ENCODE measurements around the gene CES2. TPM values are rescaled to one million over a fixed set of nuclear protein-coding genes. Genes with fewer than 3 reads are reported as not detected.

The CES2 gene
- total and polyA plus RNA-seq, 4 donors = 22.9 to 50.2 (median 41.8) TPM

- 77% methylated on average over 7 of the region's 7 CpGs for WGBS (ENCODE audit: insufficient coverage)
- H3K27ac ChIP-seq (ENCODE audit: low read depth, low read length) = no peak overlapping the region
Observed at GRCh38 chr16:66906916-66907836, 28.1 kb upstream of the CES2 start.

DNA sequence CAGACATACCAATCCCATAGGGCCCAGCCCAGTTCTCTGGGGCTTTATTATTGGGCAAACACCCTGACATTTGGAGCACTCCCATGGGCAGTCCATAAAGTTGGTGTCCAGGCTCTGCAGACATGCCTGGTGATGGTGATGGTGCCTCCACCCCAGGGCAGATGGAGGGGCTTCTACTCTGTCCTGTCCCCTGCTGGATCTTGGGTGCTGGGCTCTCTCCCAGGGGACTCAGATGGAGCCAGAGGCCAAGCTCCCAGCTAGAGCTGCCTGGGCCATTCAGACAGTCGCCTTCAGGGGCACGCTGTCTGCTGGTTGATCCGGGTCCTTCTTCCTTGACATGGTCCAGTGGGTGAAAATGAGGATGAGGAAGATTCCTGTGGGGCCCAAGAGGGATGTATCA, 27.2 kb upstream of the CES2 start:
- WGBS (ENCODE audit: insufficient coverage) = 84% methylated on average over 3 of the region's 3 CpGs
- Histone ChIP-seq H3K27me3 (ENCODE audit: control insufficient read depth, insufficient read depth, low read length) (no peaks in the 10 kb centered on the region), H3K4me3 (ENCODE audit: low read depth, low read length) (no peak overlapping the region), H3K27ac (ENCODE audit: low read depth, low read length) (no peak overlapping the region), H3K9me3 (ENCODE audit: control insufficient read depth, insufficient read depth, low read length) (no peaks in the 10 kb centered on the region), H3K4me1 (ENCODE audit: control insufficient read depth, insufficient read depth, low read length) (peaks cover 17% of the 10 kb centered on the region), H3K36me3 (ENCODE audit: control insufficient read depth, insufficient read depth, low read length) (no peaks in the 10 kb centered on the region)
- no peak for DNase-seq (ENCODE audit: low read depth in 4 of 6, low spot score in 6 of 6)

More at GRCh38 chr16:66906916-66907836, 28.1 kb upstream of the CES2 start:
- no peak for DNase-seq (ENCODE audit: low read depth in 4 of 6, low spot score in 6 of 6)
- Histone ChIP-seq H3K4me1 (ENCODE audit: control insufficient read depth, insufficient read depth, low read length) (peaks cover 17% of the 10 kb centered on the region), H3K9me3 (ENCODE audit: control insufficient read depth, insufficient read depth, low read length) (no peaks in the 10 kb centered on the region), H3K36me3 (ENCODE audit: control insufficient read depth, insufficient read depth, low read length) (no peaks in the 10 kb centered on the region), H3K27me3 (ENCODE audit: control insufficient read depth, insufficient read depth, low read length) (no peaks in the 10 kb centered on the region), H3K4me3 (ENCODE audit: low read depth, low read length) (no peak overlapping the region)

GRCh38 chr16:66908762-66909559, 26.4 kb upstream of the CES2 start:
- peaks cover 17% of the 10 kb centered on the region for H3K4me1 ChIP-seq (ENCODE audit: control insufficient read depth, insufficient read depth, low read length)
- no peaks in the 10 kb centered on the region for H3K36me3 ChIP-seq (ENCODE audit: control insufficient read depth, insufficient read depth, low read length)
- H3K4me3 ChIP-seq (ENCODE audit: low read depth, low read length) = no peak overlapping the region
- no peaks in the 10 kb centered on the region for H3K9me3 ChIP-seq (ENCODE audit: control insufficient read depth, insufficient read depth, low read length)
- H3K27ac ChIP-seq (ENCODE audit: low read depth, low read length) = no peak overlapping the region
- 92% methylated on average over 11 of the region's 14 CpGs for WGBS (ENCODE audit: insufficient coverage)
- no peaks in the 10 kb centered on the region for H3K27me3 ChIP-seq (ENCODE audit: control insufficient read depth, insufficient read depth, low read length)
- DNase-seq (ENCODE audit: low read depth in 4 of 6, low spot score in 6 of 6) = no peak

- no peak overlapping the region for H3K4me3 ChIP-seq (ENCODE audit: low read depth, low read length)
- DNase-seq (ENCODE audit: low read depth in 4 of 6, low spot score in 6 of 6) = no peak
- no peaks in the 10 kb centered on the region for H3K27me3 ChIP-seq (ENCODE audit: control insufficient read depth, insufficient read depth, low read length)
- WGBS (ENCODE audit: insufficient coverage) = 84% methylated on average over 13 of the region's 14 CpGs
- no peak overlapping the region for H3K27ac ChIP-seq (ENCODE audit: low read depth, low read length)
- peaks cover 3% of the 10 kb centered on the region for H3K4me1 ChIP-seq (ENCODE audit: control insufficient read depth, insufficient read depth, low read length)
- H3K36me3 ChIP-seq (ENCODE audit: control insufficient read depth, insufficient read depth, low read length) = no peaks in the 10 kb centered on the region
- no peaks in the 10 kb centered on the region for H3K9me3 ChIP-seq (ENCODE audit: control insufficient read depth, insufficient read depth, low read length)
Observed at GRCh38 chr16:66910175-66910940, 25.0 kb upstream of the CES2 start.

GRCh38 chr16:66911112-66911511, 24.2 kb upstream of the CES2 start:
- WGBS (ENCODE audit: insufficient coverage) = 81% methylated on average over 5 of the region's 5 CpGs
- Histone ChIP-seq H3K36me3 (ENCODE audit: control insufficient read depth, insufficient read depth, low read length) (no peaks in the 10 kb centered on the region), H3K9me3 (ENCODE audit: control insufficient read depth, insufficient read depth, low read length) (no peaks in the 10 kb centered on the region), H3K27ac (ENCODE audit: low read depth, low read length) (no peak overlapping the region), H3K4me3 (ENCODE audit: low read depth, low read length) (no peak overlapping the region), H3K27me3 (ENCODE audit: control insufficient read depth, insufficient read depth, low read length) (no peaks in the 10 kb centered on the region), H3K4me1 (ENCODE audit: control insufficient read depth, insufficient read depth, low read length) (no peaks in the 10 kb centered on the region)
- DNase-seq (ENCODE audit: low read depth in 4 of 6, low spot score in 6 of 6) = no peak

GRCh38 chr16:66911801-66912200, 23.5 kb upstream of the CES2 start:
- no peaks in the 10 kb centered on the region for H3K4me1 ChIP-seq (ENCODE audit: control insufficient read depth, insufficient read depth, low read length)
- H3K9me3 ChIP-seq (ENCODE audit: control insufficient read depth, insufficient read depth, low read length) = no peaks in the 10 kb centered on the region
- WGBS (ENCODE audit: insufficient coverage) = 92% methylated on average over 8 of the region's 8 CpGs
- no peak overlapping the region for H3K27ac ChIP-seq (ENCODE audit: low read depth, low read length)
- H3K4me3 ChIP-seq (ENCODE audit: low read depth, low read length) = no peak overlapping the region
- H3K36me3 ChIP-seq (ENCODE audit: control insufficient read depth, insufficient read depth, low read length) = no peaks in the 10 kb centered on the region
- no peaks in the 10 kb centered on the region for H3K27me3 ChIP-seq (ENCODE audit: control insufficient read depth, insufficient read depth, low read length)
- DNase-seq (ENCODE audit: low read depth in 4 of 6, low spot score in 6 of 6) = no peak

GRCh38 chr16:66913081-66913480, 22.2 kb upstream of the CES2 start:
- 18% methylated on average over 6 of the region's 10 CpGs for WGBS (ENCODE audit: insufficient coverage)
- Histone ChIP-seq H3K27ac (ENCODE audit: low read depth, low read length) (no peak overlapping the region), H3K4me3 (ENCODE audit: low read depth, low read length) (no peak overlapping the region), H3K36me3 (ENCODE audit: control insufficient read depth, insufficient read depth, low read length) (no peaks in the 10 kb centered on the region), H3K9me3 (ENCODE audit: control insufficient read depth, insufficient read depth, low read length) (no peaks in the 10 kb centered on the region), H3K4me1 (ENCODE audit: control insufficient read depth, insufficient read depth, low read length) (no peaks in the 10 kb centered on the region), H3K27me3 (ENCODE audit: control insufficient read depth, insufficient read depth, low read length) (peaks cover 3% of the 10 kb centered on the region)
- DNase-seq (ENCODE audit: low read depth in 4 of 6, low spot score in 6 of 6) = no peak

- no peaks in the 10 kb centered on the region for H3K36me3 ChIP-seq (ENCODE audit: control insufficient read depth, insufficient read depth, low read length)
- H3K27ac ChIP-seq (ENCODE audit: low read depth, low read length) = no peak overlapping the region
- no peak overlapping the region for H3K4me3 ChIP-seq (ENCODE audit: low read depth, low read length)
- 50% methylated on average over 2 of the region's 4 CpGs for WGBS (ENCODE audit: insufficient coverage)
- no peaks in the 10 kb centered on the region for H3K9me3 ChIP-seq (ENCODE audit: control insufficient read depth, insufficient read depth, low read length)
- no peak for DNase-seq (ENCODE audit: low read depth in 4 of 6, low spot score in 6 of 6)
- H3K27me3 ChIP-seq (ENCODE audit: control insufficient read depth, insufficient read depth, low read length) = peaks cover 3% of the 10 kb centered on the region
- no peaks in the 10 kb centered on the region for H3K4me1 ChIP-seq (ENCODE audit: control insufficient read depth, insufficient read depth, low read length)
Observed at GRCh38 chr16:66913711-66914110, 21.6 kb upstream of the CES2 start.

DNA sequence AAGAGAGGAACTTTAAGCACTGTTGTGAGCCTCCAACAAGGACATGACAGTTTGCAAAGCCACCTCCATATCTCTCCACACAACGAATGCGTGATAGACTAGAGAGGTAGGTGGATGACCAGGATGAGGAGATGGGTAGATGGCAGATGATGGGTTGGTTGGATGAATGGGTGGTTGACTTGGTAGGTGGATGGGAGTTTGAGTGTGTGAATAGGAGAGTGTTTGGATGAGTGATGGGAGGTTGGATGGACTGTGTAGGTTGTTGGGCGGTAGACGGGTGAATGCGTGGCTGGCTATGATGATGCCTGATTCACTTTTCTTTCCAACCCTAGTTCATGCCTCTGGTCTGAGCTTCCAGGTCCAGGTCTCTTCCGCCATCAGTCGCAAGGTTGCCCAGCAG, 20.8 kb upstream of the CES2 start:
- H3K4me1 ChIP-seq (ENCODE audit: control insufficient read depth, insufficient read depth, low read length) = no peaks in the 10 kb centered on the region
- H3K36me3 ChIP-seq (ENCODE audit: control insufficient read depth, insufficient read depth, low read length) = no peaks in the 10 kb centered on the region
- no peak overlapping the region for H3K4me3 ChIP-seq (ENCODE audit: low read depth, low read length)
- H3K27ac ChIP-seq (ENCODE audit: low read depth, low read length) = no peak overlapping the region
- H3K9me3 ChIP-seq (ENCODE audit: control insufficient read depth, insufficient read depth, low read length) = no peaks in the 10 kb centered on the region
- DNase-seq (ENCODE audit: low read depth in 4 of 6, low spot score in 6 of 6) = no peak
- peaks cover 3% of the 10 kb centered on the region for H3K27me3 ChIP-seq (ENCODE audit: control insufficient read depth, insufficient read depth, low read length)
- 99% methylated on average over 5 of the region's 7 CpGs for WGBS (ENCODE audit: insufficient coverage)
